GM21367 (cell line): ENCODE data around the gene SFXN1.
"Not testable (repeated sequence)": the region's sequence is repeated elsewhere in the genome, so short reads cannot be mapped to it uniquely, and the experiment has no call there.

ENCODE experiments used
- ATAC-seq: cut with Tn5 transposase; IDR thresholded peaks from one replicate; pipeline ENCODE4 v1.9.1; 2021; ENCODE audit not compliant: unreplicated experiment

Gene SFXN1

DNA sequence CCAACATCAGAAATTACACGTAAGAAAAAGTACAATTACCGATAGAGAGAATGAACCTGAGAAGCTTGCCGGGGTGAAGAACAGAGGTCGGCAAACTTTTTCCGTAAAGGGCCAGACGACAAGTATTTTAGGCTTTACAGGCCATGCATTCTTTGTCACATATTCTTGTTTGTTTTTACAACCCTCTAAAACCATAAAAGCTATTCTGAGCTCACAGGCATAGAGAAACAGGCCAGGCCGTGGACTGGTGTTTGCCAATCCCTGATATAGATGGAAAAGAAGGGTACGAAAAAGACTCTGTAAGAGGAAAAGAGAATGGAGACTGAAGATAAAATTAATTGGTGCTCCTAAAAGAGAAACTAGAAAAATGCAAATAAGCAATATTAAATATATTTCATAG, 15.4 kb downstream of the SFXN1 start:
- ATAC-seq, result no peak

- no peak for ATAC-seq
Observed at GRCh38 chr5:175494264-175495183, 16.2 kb downstream of the SFXN1 start.

DNA sequence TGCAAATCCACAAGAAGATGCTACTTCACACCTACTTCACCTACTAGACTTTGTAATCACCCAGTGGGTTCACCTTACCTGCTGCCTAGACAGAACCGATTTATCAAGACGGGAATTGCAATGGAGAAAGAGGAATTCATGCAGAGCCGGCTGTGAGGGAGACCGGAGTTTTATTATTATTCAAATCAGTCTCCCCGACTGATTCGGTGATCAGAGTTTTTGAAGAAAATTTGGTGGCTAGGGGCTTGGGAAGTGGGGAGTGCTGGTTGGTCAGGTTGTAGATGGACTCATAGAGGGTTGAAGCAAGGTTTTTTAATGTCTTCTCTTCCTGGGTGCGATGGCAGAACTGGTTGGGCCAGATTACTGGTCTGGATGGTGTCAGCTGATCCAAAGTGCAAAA, 23.4 kb downstream of the SFXN1 start:
- ATAC-seq, result no peak

DNA sequence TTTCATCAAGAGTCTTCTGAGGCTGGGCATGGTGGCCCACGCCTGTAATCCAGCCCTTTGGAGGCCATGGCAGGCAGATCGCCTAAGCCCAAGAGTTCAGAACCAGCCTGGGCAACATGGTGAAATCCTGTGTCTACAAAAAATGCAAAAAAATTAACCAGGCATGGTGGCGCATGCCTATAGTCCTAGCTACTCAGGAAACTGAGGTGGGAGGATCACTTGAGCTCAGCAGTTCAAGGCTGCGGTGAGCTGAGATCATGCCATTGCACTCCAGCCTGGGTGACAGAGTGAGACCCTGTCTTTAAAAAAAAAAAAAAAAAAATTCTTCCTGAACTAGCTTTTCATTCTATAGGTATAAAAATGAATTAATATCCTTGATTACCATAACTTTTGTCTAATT, 29.3 kb downstream of the SFXN1 start:
- ATAC-seq, result not testable (repeated sequence)

- no peak for ATAC-seq
Observed at GRCh38 chr5:175508896-175509295, 30.5 kb downstream of the SFXN1 start.

DNA sequence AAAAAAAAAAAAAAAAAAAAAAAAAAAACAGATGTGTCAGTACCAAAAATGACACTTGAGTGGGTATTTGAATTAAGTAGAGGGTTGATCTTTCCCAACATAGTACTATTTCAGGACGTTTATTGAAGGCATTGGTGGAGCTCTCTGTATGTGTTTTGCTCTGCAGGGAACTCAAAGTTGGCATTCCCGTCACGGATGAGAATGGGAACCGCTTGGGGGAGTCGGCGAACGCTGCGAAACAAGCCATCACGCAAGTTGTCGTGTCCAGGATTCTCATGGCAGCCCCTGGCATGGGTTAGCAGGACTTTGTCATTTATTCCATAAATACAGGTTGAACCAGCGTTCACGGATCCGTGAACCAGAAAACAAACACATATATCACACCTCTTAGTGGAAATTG, 34.9 kb downstream of the SFXN1 start:
- ATAC-seq, result no peak

GRCh38 chr5:175513726-175514125, 35.4 kb downstream of the SFXN1 start:
- no peak for ATAC-seq

- no peak for ATAC-seq
Observed at GRCh38 chr5:175516933-175517823, 38.8 kb downstream of the SFXN1 start.

- no peak for ATAC-seq
Observed at GRCh38 chr5:175517824-175518450, 39.6 kb downstream of the SFXN1 start.

GRCh38 chr5:175519006-175519405, 40.6 kb downstream of the SFXN1 start:
- ATAC-seq, result no peak

GRCh38 chr5:175520321-175520720, 42.0 kb downstream of the SFXN1 start:
- ATAC-seq, result no peak

DNA sequence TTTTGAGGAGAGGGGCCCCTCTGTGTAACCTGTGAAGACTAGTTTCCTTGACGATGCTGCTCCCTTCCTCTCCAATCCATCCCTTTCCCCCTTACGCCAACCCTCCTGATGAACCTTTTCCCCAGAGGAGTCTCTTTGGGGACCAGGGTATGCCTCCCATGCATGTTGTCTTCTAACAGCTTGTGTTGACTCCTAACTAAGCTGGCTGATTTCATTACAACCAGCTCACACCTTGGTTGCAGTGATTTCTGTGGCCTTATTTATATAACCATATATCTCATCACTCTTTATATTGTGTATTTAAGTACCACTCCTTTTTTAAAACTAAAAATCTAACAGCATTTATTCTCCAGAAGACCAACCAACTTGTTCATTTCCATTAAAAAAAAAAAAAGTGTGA, 42.5 kb downstream of the SFXN1 start:
- no peak for ATAC-seq

- ATAC-seq, result no peak
Observed at GRCh38 chr5:175521313-175521833, 43.0 kb downstream of the SFXN1 start.

DNA sequence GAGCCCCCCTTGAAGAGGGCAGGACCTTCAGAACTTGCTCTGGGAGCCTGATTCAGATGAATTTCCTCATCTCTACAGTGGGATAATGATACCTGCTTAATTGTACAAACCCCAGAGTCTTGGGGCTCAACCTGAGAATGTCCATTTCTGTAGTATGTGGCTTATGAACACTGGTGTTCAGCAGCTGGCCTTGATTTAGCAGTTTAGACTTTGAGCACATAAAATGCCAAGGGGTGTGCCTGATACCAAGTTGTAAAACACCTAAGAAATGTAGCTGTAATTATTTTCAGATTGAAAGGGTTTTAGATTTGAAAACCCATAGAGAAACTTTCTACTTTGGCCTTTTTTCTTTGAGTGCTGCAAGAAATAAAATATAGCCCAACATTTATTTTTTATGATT, 44.9 kb downstream of the SFXN1 start:
- ATAC-seq, result no peak

DNA sequence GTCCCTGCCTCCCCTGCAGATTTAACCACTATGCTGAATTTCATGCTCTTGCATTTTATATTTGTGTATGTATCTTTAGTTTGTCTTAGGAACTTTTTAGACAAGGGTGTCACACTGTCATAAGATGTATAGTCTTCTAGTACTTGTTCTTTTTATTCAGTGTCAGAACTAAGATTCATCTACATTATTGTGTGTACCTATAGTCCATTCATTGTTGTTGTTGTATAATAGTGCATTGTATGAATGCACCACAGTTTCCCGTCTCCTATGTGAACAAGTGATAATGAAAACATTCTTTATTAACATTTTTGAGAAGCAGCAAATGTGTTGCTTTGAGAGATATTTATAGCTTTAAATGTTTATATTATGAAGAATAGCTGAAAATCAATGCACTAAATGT, 45.9 kb downstream of the SFXN1 start:
- no peak for ATAC-seq

DNA sequence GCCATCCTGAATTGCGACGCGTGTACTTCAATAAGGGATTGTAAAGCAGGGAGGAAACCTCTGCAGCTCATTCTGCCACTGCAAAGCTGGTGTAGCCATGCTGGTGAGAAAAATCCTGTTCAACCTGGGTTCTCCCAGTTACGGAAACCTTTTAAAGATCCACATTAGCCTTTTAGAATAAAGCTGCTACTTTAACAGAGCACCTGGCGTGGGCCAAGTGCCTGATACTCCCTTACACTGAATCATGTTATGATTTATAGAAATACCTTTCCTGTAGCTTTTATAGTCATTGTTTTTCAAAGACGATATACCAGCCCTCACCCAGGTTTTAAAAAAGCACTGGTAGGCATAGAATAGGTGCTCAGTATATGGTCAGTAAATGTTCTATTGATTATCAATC, 48.3 kb downstream of the SFXN1 start:
- ATAC-seq, result no peak

DNA sequence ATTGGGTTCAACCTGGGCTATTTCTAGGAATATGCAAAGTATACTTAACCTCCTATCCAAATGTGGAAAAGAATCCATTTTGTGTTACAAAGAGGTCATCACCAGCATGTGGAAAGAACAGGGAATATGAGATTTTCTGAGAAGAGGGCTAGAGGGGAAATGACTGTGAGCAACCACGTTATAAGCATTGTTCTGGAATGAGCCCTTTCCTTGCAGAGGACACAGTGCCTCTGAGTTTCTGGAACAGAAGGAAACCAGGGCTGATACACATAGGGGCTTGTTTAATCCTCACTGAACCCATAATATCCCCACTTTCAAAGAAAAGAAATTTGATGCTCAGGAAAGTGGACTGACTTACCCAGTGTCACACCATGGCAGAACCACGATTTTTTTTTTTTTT, 53.0 kb downstream of the SFXN1 start:
- no peak for ATAC-seq

- peak; percentile 93 for ATAC-seq
Observed at GRCh38 chr5:175534070-175534932, 55.9 kb downstream of the SFXN1 start.

GRCh38 chr5:175535331-175535730, 57.0 kb downstream of the SFXN1 start:
- not testable (repeated sequence) for ATAC-seq

- ATAC-seq, result no peak
Observed at GRCh38 chr5:175535796-175536195, 57.4 kb downstream of the SFXN1 start.
